NCI-H524 (cell line): ENCODE data around the gene ZNF883.
"Not testable (repeated sequence)": the region's sequence is repeated elsewhere in the genome, so short reads cannot be mapped to it uniquely, and the experiment has no call there.

ENCODE experiments used
- DNase-seq, 2 experiments: peaks; one replicate each; lab custom pipeline; 2025; lab: John Stamatoyannopoulos, UW

ZNF883 gene

GRCh38 chr9:113011911-113012381 is at the start of gene ZNF883:
ZNF883 (minus strand) TSS chr9:113012192.
- DNase-seq, result peak; percentile 83 to 88

- not testable (repeated sequence) for DNase-seq
Measured at GRCh38 chr9:113061072-113061850, 49.3 kb upstream of the ZNF883 start.

- peak in 1 of 2 experiments; percentile 35 for DNase-seq
Measured at GRCh38 chr9:113059581-113060284, 47.7 kb upstream of the ZNF883 start.

- no peak for DNase-seq
Measured at GRCh38 chr9:113057193-113057592, 45.2 kb upstream of the ZNF883 start.

GRCh38 chr9:113056191-113057106 is 44.5 kb upstream of the ZNF883 start, which contains the start of gene ZFP37:
ZFP37 (minus strand) TSS chr9:113056724; CDS start chr9:113056688, 36 bp downstream.
- DNase-seq, result peak; percentile 87 to 96

GRCh38 chr9:113042884-113043657 is 31.1 kb upstream of the ZNF883 start:
- DNase-seq, result no peak

GRCh38 chr9:113026200-113026599 is 14.2 kb upstream of the ZNF883 start:
- no peak for DNase-seq

- DNase-seq, result no peak
Measured at GRCh38 chr9:113018247-113018646, 6.3 kb upstream of the ZNF883 start.

- no peak for DNase-seq
Measured at GRCh38 chr9:113012492-113012891, 500 bp upstream of the ZNF883 start.

- DNase-seq, result no peak
Measured at GRCh38 chr9:113005777-113006176, 6.2 kb downstream of the ZNF883 start.

GRCh38 chr9:112997236-112997941 is 14.6 kb downstream of the ZNF883 start:
- DNase-seq, result no peak

- peak; percentile 35 to 41 for DNase-seq
Measured at GRCh38 chr9:112971415-112971814, 40.6 kb downstream of the ZNF883 start.

GRCh38 chr9:112970939-112971338 is 41.1 kb downstream of the ZNF883 start:
- peak in 1 of 2 experiments; percentile 42 for DNase-seq

- DNase-seq, result no peak
Measured at GRCh38 chr9:112969730-112970129, 42.3 kb downstream of the ZNF883 start.

- DNase-seq, result no peak
Measured at GRCh38 chr9:112955550-112955949, 56.4 kb downstream of the ZNF883 start.

- no peak for DNase-seq
Measured at GRCh38 chr9:112945620-112946208, 66.3 kb downstream of the ZNF883 start.

GRCh38 chr9:112939418-112939817 is 72.6 kb downstream of the ZNF883 start:
- DNase-seq, result no peak

- DNase-seq, result no peak
Measured at GRCh38 chr9:112933696-112934095, 78.3 kb downstream of the ZNF883 start.

- peak; percentile 68 to 80 for DNase-seq
Measured at GRCh38 chr9:112925058-112925641, 86.8 kb downstream of the ZNF883 start.

GRCh38 chr9:112921549-112921948 is 90.4 kb downstream of the ZNF883 start:
- peak; percentile 12 to 48 for DNase-seq
